OCI-LY1 (cell line): Measurements from ENCODE around the gene RELL1.

ENCODE experiments used
- EZH2 ChIP-seq: fragments of 200-600 bp; sonication (generic), shearing (Covaris generic); IDR thresholded peaks from 2 replicates; pipeline ENCODE4 v1.8.0; 2017; ENCODE audit warnings: borderline replicate concordance, mixed run types, mild to moderate bottlenecking, antibody characterized with exemption, low read length, moderate library complexity, mixed read lengths
- TF ChIP-seq, protein P1 (sequence below): fragments of 200-600 bp; sonication (generic), shearing (Covaris generic); IDR thresholded peaks from 2 replicates; pipeline ENCODE4 v1.5.1; 2017; ENCODE audit warnings: mild to moderate bottlenecking, antibody characterized with exemption, low read length, moderate library complexity, mixed read lengths

DNA sequence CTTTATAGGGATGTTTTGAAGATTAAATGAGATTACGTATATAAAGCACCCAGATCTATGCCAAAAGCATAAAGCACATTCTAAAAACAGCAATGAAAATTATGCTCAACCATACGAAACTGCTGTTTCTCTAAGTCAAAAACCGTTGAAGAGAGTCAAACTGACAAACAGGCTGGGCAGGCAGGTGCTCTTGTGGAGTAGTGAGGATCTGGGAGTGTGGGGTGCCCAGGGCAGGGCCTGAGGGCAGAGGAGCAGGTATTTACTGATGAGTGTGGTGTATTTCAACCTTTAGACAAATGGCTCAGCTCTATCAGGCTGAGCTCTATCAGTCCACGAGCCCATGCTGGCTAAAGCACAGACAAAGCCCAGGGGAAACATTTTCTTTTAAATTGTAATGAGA, 40.4 kb downstream of the RELL1 start:
- TF ChIP-seq EZH2 = no peak
- TF ChIP-seq, protein P1, sequence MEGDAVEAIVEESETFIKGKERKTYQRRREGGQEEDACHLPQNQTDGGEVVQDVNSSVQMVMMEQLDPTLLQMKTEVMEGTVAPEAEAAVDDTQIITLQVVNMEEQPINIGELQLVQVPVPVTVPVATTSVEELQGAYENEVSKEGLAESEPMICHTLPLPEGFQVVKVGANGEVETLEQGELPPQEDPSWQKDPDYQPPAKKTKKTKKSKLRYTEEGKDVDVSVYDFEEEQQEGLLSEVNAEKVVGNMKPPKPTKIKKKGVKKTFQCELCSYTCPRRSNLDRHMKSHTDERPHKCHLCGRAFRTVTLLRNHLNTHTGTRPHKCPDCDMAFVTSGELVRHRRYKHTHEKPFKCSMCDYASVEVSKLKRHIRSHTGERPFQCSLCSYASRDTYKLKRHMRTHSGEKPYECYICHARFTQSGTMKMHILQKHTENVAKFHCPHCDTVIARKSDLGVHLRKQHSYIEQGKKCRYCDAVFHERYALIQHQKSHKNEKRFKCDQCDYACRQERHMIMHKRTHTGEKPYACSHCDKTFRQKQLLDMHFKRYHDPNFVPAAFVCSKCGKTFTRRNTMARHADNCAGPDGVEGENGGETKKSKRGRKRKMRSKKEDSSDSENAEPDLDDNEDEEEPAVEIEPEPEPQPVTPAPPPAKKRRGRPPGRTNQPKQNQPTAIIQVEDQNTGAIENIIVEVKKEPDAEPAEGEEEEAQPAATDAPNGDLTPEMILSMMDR = no peak
